SJSA1 (cell line): ENCODE results near the gene OGFOD1. TPM values are rescaled to one million over a fixed set of nuclear protein-coding genes. Genes with fewer than 3 reads are reported as not detected.

Source experiments
- DNase-seq, 2 experiments: peaks; one replicate each; pipeline ENCODE4 v3.0.0-alpha.2; 2015 to 2020; ENCODE audit warnings: low spot score in 2 of 2, low read depth in 1 of 2
- H3K27ac ChIP-seq: fragments of 250-450 bp; sonication (Bioruptor Pico); 2 replicates; pipeline ENCODE4 v1.5.1; 2020; ENCODE audit warnings: mild to moderate bottlenecking, moderate library complexity
- H3K27me3 ChIP-seq: fragments of 250-450 bp; sonication (Bioruptor Pico); replicated peaks from 2 replicates; pipeline ENCODE4 v1.5.1; 2020; ENCODE audit warnings: mild to moderate bottlenecking, moderate library complexity
- H3K36me3 ChIP-seq: fragments of 250-450 bp; sonication (Bioruptor Pico); 2 replicates; pipeline ENCODE4 v1.5.1; 2020; ENCODE audit warnings: mild to moderate bottlenecking
- H3K4me1 ChIP-seq: fragments of 250-450 bp; sonication (Bioruptor Pico); replicated peaks from 2 replicates; pipeline ENCODE4 v1.6.1; 2021; ENCODE audit warnings: mild to moderate bottlenecking
- H3K4me3 ChIP-seq: fragments of 250-450 bp; sonication (Bioruptor Pico); 2 replicates; pipeline ENCODE4 v1.5.1; 2020; ENCODE audit warnings: mild to moderate bottlenecking
- H3K9me3 ChIP-seq: fragments of 250-450 bp; sonication (Bioruptor Pico); replicated peaks from 2 replicates; pipeline ENCODE4 v1.5.1; 2020; ENCODE audit warnings: mild to moderate bottlenecking
- total RNA-seq: library from RNA; depleted of rRNA; stranded (reverse); fragments of >200 nt; shearing (Covaris generic); gene quantifications from 2 replicates; pipeline ENCODE4 v1.2.3, GENCODE V29; 2014; rRNA removed

OGFOD1 gene
- total RNA-seq, 1 experiment from 2014 or later, result 69.8 TPM

- DNase-seq, result no peak
- H3K4me1 ChIP-seq, result no peaks in the 10 kb centered on the region
- no peaks in the 10 kb centered on the region for H3K9me3 ChIP-seq
- H3K4me3 ChIP-seq, result no peak overlapping the region
- H3K27ac ChIP-seq, result no peak overlapping the region
- no peaks in the 10 kb centered on the region for H3K27me3 ChIP-seq
- H3K36me3 ChIP-seq, result peaks cover 6% of the 10 kb centered on the region
These were observed 59.2 kb downstream of the OGFOD1 start for GRCh38 chr16:56510544-56510943.

DNA sequence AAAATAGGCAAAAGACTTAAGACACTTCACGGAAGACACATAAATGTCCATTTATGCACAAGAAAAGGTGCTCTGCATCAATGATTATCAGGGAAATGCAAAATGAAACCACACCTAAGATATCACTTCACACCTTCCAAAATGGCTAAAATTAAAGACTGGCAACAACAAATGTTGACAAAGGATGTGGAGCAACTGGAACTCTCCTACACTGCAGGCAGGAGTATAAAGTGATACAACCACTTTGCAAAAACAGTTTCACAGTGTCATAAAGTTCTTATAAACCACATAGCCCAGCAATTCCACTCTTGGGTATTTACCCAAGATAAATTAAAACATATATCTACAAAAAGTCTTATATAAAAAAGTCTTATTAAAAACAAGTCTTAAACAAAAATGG, 60.7 kb downstream of the OGFOD1 start:
- no peaks in the 10 kb centered on the region for H3K4me1 ChIP-seq
- H3K36me3 ChIP-seq, result no peaks in the 10 kb centered on the region; the same call in 1 of the 2 replicates
- no peak for DNase-seq
- no peaks in the 10 kb centered on the region for H3K9me3 ChIP-seq
- no peak overlapping the region for H3K4me3 ChIP-seq
- H3K27ac ChIP-seq, result no peak overlapping the region
- H3K27me3 ChIP-seq, result no peaks in the 10 kb centered on the region

GRCh38 chr16:56513091-56513490, 61.7 kb downstream of the OGFOD1 start:
- H3K36me3 ChIP-seq, result no peaks in the 10 kb centered on the region; the same call in 1 of the 2 replicates
- H3K4me3 ChIP-seq, result no peak overlapping the region
- no peaks in the 10 kb centered on the region for H3K9me3 ChIP-seq
- H3K27me3 ChIP-seq, result no peaks in the 10 kb centered on the region
- H3K4me1 ChIP-seq, result peaks cover under 1% of the 10 kb centered on the region; the same call in 1 of the 2 replicates
- DNase-seq, result no peak
- H3K27ac ChIP-seq, result no peak overlapping the region

DNA sequence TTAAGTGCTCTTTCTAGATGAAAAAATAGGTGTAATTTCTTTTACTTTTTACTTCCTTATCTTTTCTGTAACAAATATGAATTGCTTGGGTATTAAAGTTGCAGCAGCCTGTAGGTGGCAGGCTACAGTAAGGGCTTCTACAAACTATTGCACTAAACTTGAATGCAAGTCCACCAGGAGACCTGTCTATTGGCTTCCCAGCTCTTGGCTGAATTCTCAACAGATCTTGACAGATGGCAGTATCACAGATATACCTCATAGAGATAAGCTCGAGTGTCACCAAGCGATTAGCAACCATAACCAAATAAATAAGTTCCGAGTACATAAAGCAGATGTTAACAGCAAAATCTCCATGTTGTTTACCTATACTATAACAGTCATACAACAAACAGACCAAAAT, 62.6 kb downstream of the OGFOD1 start:
- H3K4me1 ChIP-seq, result peaks cover 7% of the 10 kb centered on the region; the same call in 1 of the 2 replicates
- peak in 1 of 2 experiments; percentile 37 for DNase-seq
- H3K27ac ChIP-seq, result no peak overlapping the region
- no peaks in the 10 kb centered on the region for H3K27me3 ChIP-seq
- H3K36me3 ChIP-seq, result no peaks in the 10 kb centered on the region; the same call in 1 of the 2 replicates
- no peak overlapping the region for H3K4me3 ChIP-seq
- H3K9me3 ChIP-seq, result no peaks in the 10 kb centered on the region

- Histone ChIP-seq H3K9me3 (no peaks in the 10 kb centered on the region), H3K27me3 (no peaks in the 10 kb centered on the region), H3K4me1 (peaks cover 7% of the 10 kb centered on the region; the same call in 1 of the 2 replicates), H3K36me3 (peaks cover 3% of the 10 kb centered on the region; the same call in 1 of the 2 replicates), H3K27ac (no peak overlapping the region), H3K4me3 (no peak overlapping the region)
- DNase-seq, result no peak
These were observed 63.5 kb downstream of the OGFOD1 start for GRCh38 chr16:56514845-56515244.

DNA sequence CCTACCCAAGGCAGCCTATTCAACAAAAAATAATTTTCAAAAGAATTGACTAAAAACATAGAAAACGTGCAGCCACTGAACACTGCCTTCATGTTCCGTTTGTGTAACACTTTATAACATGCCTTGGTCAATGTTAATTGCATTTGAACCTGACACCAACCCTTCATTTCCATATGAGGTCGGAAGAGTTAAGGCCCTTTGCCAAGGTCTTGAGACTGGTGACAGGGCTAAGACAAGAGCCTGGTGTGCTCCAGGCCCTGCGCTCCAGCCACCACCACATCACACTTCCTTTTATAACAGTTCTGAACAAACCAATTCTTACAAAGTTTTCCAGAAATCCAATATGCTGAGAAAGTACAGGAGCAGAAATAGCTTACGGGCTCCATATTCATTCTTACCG, 64.3 kb downstream of the OGFOD1 start:
- Histone ChIP-seq H3K4me1 (peaks cover 13% of the 10 kb centered on the region), H3K9me3 (no peaks in the 10 kb centered on the region), H3K4me3 (no peak overlapping the region), H3K27me3 (no peaks in the 10 kb centered on the region), H3K27ac (no peak overlapping the region), H3K36me3 (0 out of 2 replicates have a peak, but pooled peaks cover 3% of the 10 kb centered on the region)
- DNase-seq, result no peak

DNA sequence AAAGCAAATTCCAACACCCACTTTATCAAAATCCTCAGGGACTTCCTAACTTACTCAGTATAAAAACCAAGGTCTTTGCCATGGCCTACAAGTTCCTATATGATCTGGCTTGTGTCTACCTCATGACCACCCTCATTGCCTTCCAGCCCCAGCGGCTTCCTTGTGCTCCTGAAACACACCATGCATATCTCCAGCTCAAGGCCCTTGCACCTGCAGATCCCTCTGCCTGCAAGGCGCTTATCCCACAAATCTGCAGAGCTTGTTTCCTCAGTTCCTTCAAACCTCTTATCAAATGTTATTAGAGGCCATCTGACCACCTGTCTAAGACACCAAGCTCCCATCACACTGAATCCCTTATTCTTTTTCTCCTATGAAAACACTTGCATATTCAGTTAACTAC, 65.9 kb downstream of the OGFOD1 start:
- Histone ChIP-seq H3K36me3 (0 out of 2 replicates have a peak, but pooled peaks cover 3% of the 10 kb centered on the region), H3K27me3 (no peaks in the 10 kb centered on the region), H3K9me3 (no peaks in the 10 kb centered on the region), H3K4me1 (peaks cover 13% of the 10 kb centered on the region), H3K27ac (no peak overlapping the region), H3K4me3 (no peak overlapping the region)
- no peak for DNase-seq

DNA sequence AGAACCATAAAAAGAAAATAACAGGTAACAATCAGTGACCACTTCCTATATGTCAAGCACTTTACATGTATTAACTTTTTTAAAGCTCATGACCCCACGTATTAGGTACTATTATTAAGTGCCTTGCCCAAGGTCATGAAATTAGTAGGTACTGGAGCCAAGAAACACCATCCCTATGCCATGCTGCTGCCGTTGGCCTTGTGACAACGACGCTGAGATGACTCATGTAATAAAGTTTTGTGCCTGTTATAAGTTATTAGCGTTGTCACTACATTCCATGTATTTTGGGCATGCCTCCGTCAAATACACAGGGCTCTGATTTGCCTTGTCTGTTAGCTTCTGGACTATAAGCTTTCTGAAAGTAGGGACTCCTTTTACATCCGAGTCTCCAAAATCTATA, 67.1 kb downstream of the OGFOD1 start:
- DNase-seq, result no peak
- peaks cover 13% of the 10 kb centered on the region for H3K4me1 ChIP-seq
- H3K36me3 ChIP-seq, result 0 out of 2 replicates have a peak, but pooled peaks cover 3% of the 10 kb centered on the region
- no peak overlapping the region for H3K4me3 ChIP-seq
- no peaks in the 10 kb centered on the region for H3K9me3 ChIP-seq
- no peaks in the 10 kb centered on the region for H3K27me3 ChIP-seq
- no peak overlapping the region for H3K27ac ChIP-seq

DNA sequence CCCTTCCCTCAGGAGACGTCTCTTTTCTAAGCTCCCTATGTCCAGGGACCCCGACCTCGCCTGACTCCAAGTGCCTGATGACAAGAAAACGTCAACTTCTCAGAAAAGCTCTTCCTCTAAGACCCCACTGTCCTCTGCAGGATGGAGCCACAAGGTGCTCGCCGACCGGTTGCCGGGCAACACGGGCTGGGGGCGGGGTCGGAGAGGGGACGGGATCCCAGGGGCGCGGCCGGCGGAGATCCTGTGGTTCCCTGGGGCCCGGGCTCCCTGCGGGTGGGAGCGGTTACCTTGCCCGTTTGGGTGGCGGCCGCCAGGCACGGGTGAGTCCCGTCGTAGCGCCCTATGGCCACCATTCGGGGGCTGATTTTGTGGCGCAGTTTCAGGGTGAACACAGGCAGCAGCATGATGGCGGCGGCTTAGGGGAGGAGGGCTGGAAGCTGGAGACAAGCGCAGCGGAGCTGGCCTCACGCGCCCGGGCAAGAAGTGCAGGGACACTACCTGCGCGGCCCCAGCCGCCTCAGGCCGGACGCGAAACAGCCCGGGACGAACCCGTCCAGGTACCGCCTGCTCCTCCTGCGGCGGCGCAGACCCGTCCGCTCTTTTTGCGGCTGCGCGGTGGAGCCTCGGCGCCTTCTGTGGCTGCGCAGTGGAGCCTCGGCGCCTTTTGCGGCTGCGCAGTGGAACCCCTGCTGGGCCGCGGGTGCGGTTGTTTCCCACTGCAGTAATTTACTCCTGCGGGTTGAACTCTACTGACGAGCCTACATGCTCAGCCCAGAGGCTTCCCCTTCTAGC, 68.3 kb downstream of the OGFOD1 start, which contains the start of gene BBS2:
Gene BBS2 (minus strand): TSS at position 566 of the 792 bp plus-strand sequence. CDS start 162 bp downstream, at position 404.
- H3K27ac ChIP-seq, result no peak within 1 kb of the TSS
- no peaks in the 10 kb centered on the region for H3K9me3 ChIP-seq
- H3K27me3 ChIP-seq, result no peaks in the 10 kb centered on the region
- H3K36me3 ChIP-seq, result 0 out of 2 replicates have a peak, but pooled peaks cover 3% of the 10 kb centered on the region
- peaks cover 13% of the 10 kb centered on the region for H3K4me1 ChIP-seq
- peak within 1 kb of the TSS; percentile 78 for H3K4me3 ChIP-seq
- peak; percentile 78 to 84 for DNase-seq

GRCh38 chr16:56520251-56520577, 68.9 kb downstream of the OGFOD1 start:
- no peak overlapping the region for H3K27ac ChIP-seq

GRCh38 chr16:56525236-56525635, 73.9 kb downstream of the OGFOD1 start:
- Histone ChIP-seq H3K4me1 (peaks cover 4% of the 10 kb centered on the region), H3K27ac (no peak overlapping the region), H3K4me3 (no peak overlapping the region), H3K27me3 (peaks cover 8% of the 10 kb centered on the region), H3K36me3 (no peaks in the 10 kb centered on the region), H3K9me3 (no peaks in the 10 kb centered on the region)
- DNase-seq, result no peak

More at GRCh38 chr16:56520251-56520577, 68.9 kb downstream of the OGFOD1 start:
- H3K4me1 ChIP-seq, result peaks cover 13% of the 10 kb centered on the region
- no peak for DNase-seq
- H3K9me3 ChIP-seq, result no peaks in the 10 kb centered on the region
- 0 out of 2 replicates have a peak, but pooled peaks cover 3% of the 10 kb centered on the region for H3K36me3 ChIP-seq
- H3K4me3 ChIP-seq, result peak overlapping the region; percentile 78
- H3K27me3 ChIP-seq, result no peaks in the 10 kb centered on the region

Other genes starting within 250 kb of the OGFOD1 start
- gene AMFR, start 26.0 kb upstream of the OGFOD1 start, total RNA-seq, result 197 and 258 TPM in 2 replicates
- gene NUDT21, start 222 bp upstream of the OGFOD1 start, total RNA-seq, result 97.8 and 132 TPM in 2 replicates
- gene BBS2, start 68.5 kb downstream of the OGFOD1 start, total RNA-seq, result 28.8 and 54.4 TPM in 2 replicates
- not detected in 2 replicates for gene MT4, start 113.5 kb downstream of the OGFOD1 start, total RNA-seq
- gene MT3, start 138.0 kb downstream of the OGFOD1 start, total RNA-seq, result not detected in 2 replicates
- gene MT2A, start 157.0 kb downstream of the OGFOD1 start, total RNA-seq, result 48.4 and 69.6 TPM in 2 replicates
- 63.9 and 155 TPM in 2 replicates for gene MT1E, start 174.2 kb downstream of the OGFOD1 start, total RNA-seq
- gene MT1M, start 181.1 kb downstream of the OGFOD1 start, total RNA-seq, result 0.74 and 7.0 TPM in 2 replicates
- not detected in 2 replicates for gene MT1A, start 187.1 kb downstream of the OGFOD1 start, total RNA-seq
- not detected in 2 replicates for gene MT1B, start 200.3 kb downstream of the OGFOD1 start, total RNA-seq
- not detected in 2 replicates for gene MT1F, start 206.4 kb downstream of the OGFOD1 start, total RNA-seq
- not detected in 2 replicates for gene MT1G, start 216.5 kb downstream of the OGFOD1 start, total RNA-seq
- gene MT1H, start 218.3 kb downstream of the OGFOD1 start, total RNA-seq, result not detected in 2 replicates
- 42.4 and 49.3 TPM in 2 replicates for gene MT1X, start 230.9 kb downstream of the OGFOD1 start, total RNA-seq